Measurements from ENCODE around the gene PSMA1.

The PSMA1 gene

DNA sequence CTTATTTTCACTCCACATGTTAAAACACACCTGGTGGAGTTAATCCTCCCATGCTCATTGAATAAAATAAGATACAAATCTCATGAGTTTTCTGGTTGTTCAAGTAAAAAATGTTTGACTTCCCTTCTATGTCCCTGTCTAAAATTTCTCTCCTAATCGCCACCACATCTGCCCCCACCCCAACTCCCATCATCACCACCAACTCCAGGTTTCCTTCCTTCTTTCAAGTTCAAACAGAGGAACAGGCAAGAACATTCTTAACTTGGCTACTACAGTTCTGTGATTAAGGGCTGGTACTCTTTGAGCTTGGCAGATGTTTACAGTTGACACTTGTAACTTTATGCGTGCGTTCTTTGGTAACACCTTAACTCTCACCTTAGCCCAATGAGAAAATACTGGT, 9.1 kb upstream of the PSMA1 start:
- DNase-seq, result no peak

DNA sequence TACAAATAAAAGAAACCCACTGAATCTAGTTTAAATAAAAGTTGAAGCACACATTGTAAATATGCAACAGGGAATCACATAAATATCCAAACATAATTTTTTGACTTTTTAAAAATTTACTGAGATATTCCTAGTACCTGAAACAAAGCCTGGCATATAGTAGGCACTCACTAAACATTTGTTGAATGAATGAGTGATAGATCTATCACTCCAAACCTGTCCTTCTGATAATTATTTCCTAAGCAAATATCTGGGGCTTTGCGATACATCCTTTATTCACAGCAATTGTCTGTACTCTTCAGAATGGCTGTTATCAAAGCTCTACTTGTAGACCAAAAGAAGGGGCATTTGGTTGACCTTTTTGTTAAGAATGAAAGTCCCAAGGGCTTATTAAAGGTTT, 2.6 kb upstream of the PSMA1 start:
- no peak for DNase-seq

DNA sequence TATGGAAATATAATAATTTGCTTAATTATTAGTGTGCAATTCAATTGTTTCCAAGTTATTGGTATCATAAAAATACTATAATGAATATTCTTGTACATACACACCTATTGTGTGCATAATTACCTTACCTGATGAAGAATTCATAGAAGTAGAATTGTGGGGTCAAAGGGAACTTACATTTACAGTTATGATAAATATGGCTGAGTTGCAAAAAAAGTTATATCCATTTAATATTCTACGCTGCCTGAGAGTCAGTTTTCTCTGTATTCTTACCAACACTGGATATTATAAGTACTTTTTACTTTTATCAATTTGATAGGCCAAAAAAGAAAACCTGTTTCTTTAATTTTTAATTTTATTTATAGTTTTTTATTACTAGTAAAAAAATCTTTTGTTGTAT, 2.1 kb upstream of the PSMA1 start:
- DNase-seq, result no peak

DNA sequence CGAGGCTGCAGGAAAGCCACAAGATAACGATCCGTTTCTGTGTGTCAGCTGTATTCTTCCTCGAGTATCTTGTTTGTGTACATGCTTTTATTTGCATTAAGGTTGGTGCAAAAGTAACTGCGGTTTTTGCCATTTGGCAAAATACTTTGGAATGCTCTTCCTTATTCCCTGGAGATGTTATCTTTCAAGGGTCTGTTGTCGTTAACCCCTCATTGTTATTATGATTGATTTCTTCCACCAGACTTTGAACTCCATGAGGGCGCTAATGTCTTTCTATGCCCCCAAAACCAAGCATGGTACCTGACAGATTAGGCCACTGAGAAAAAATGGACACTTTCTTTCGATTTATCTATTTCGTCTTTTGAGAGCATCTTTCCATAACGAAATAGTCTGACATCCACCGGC, 563 bp upstream of the PSMA1 start:
- DNase-seq, result no peak

DNA sequence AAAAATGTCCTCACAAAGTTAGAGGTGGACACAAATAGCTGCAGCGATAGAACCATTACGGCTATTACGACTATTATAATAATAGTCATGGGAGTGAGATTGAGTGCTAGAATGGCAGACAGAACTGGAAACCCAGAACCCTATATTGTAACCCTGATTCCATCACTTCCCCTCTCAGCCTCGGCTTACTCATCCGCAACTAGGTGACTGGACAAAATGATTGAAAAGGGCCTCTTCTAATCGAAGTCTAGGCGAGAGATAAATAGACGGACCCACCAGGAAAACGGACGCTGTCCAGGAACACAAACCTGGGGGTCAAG, 629 bp downstream of the PSMA1 start:
- no peak for DNase-seq

DNA sequence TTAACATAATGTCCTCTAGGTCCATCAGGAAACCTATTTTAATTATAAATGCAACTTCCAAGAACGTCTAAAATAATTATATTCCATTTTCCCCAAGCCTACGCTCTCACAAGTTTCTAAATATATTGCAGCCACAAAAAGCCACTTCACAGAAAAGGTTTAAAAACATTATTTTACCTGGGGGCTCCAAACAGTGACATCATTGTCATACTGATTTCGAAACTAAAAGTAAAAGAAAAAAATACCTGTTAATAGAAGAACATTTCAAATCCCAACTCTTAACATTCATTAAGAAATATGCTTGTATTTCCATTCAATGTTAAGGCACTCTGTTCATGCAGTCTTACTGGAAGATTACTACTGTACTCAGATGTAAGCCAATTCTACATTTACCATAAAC, 1.4 kb downstream of the PSMA1 start:
- no peak for DNase-seq

DNA sequence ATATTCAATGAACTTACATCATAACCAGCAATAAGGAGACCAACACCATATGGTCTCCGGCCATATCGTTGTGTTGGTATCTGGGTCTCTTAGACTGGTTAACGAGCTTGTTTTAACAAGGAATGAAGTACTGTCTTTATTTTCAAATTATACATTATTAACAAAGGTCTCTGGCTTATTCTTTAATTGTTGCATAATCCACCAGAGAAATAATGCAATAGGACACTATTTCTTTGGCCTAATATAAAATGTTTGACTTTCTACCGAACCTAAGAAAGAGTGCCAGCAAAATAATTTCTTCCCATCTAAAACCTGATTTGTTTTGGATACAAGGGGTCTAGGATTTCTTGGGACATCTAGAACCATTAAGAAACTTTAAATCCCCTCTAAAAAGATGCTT, 6.4 kb downstream of the PSMA1 start:
- no peak for DNase-seq

DNA sequence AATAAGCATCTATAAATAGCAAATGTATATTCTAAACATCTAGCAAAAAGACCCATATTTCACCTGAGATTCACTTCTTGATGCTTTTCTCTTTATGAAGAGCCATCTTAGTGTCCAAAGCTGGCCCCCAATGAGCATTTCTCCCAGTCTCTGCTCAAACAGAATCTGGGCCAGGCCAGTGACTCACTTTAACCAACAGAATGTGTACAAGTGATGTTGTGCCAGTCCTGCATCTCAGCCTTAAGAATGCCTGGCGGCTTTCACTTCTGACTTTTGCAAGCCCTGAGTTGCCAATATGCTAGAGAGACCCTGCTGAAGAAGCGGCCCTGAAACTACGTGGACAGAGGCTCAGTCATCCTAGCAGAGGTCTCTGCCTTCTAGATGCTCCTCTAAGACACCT, 13.7 kb downstream of the PSMA1 start:
- no peak for DNase-seq

DNA sequence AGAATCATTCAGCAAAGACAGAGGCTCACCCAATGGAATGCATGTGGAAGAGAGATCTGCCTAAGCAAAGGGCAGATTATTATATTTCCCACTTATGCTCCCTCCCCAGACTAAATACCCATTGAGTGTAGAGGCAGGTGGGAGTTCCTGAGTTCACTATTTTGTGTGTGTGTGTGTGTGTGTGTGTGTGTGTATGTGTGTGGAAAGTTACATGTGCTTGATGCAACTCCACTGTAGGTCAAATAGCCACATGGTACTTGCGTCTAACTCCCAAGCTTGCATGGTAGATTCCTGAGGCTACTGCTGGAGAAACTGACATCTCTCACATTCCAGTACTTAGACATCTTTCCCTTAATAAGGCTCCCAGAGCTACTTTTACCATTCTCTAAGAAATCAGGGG, 17.2 kb downstream of the PSMA1 start:
- no peak for DNase-seq

DNA sequence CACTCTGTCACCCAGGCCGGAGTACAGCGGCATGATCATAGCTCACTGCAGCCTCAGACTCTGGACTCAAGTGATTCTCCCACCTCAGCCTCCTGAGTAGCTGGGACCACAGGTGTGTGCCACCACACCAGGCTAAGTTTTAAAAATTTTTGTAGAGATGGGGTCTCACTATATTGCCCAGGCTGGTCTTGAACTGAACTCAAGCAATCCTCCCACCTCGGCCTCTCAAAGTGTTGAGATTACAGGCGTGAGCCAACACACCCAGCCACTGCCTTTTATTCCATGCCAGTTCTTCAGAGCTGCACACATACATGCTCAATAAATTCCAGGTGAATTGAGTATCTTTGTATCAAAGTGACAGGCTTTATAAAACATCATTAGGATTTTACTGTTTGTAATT, 18.1 kb downstream of the PSMA1 start:
- no peak for DNase-seq

DNA sequence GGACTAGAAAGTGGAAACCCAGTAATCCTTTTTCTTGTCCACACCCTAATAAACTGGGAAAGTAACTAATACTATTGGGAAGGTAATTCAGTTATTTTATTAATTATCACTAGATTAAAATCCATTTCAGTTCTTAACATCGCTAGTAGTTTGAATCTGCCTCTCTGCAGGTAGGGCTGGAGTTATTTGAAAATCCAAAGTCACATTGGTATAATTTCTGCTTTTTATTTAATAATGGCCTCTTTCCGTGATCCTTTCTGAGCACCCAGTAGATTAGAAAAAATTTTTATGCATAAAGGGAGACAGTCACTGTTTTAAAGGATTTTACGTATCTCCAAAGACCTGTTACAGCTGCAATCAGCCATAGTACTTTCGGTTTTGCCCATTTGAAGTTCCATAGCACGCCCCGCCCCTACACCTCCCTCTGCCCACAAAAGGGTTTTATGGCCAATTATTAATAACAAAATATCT, 20.0 kb downstream of the PSMA1 start:
- DNase-seq, result peak; percentile 43

DNA sequence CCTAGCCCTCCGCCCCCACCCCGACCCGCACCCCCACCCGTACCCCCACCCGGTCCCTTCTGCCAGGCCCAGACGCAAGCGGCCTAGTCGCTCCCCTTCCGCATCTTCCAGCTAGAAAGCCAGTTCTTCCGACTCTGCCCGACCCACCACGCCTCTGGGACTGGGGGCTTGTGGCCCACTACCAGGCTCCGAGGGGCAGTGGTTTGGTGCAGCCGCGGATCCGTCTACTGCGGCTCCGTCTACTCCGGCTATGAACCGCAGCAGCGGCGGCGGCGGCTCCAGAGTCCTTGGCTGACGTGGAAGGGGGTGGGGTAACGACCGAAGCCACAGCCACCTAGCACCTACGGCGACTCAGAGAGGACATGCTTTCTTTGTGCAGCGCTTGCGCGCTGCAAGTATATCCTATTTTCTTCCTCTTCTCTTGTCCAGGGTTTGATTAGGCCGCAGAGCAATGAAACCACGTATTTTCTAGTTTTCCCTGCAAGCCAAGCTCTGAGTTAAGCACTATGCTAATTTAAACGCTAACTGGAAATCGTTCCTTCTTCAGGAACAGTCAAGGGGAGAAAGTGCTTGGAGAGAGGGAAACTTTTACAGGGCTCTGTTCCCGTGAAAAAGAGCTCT, 20.5 kb downstream of the PSMA1 start, which contains the start of gene COPB1:
COPB1 (minus strand) TSS at position 252 of the 621 bp plus-strand sequence. CDS start 883 bp downstream, outside the sequence.
- DNase-seq, result peak; percentile 71

DNA sequence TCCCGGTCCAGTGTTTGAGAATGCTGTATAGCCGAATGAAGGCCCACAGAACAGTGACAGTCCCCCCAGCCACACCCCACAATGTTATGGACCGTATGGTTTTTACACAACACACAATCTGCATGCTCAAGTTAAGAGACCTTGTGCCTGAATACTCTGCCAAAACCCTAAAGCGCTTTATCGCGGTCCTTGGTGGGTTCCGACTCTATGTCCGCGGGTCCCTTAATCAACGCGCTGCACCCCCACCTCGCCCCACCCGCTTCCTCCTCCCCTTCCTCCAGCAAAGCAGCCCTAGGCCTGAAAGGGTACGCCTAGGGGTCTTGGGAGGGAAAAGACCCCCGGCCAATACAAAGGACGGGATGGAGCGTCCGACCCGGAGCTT, 21.0 kb downstream of the PSMA1 start:
- no peak for DNase-seq

DNA sequence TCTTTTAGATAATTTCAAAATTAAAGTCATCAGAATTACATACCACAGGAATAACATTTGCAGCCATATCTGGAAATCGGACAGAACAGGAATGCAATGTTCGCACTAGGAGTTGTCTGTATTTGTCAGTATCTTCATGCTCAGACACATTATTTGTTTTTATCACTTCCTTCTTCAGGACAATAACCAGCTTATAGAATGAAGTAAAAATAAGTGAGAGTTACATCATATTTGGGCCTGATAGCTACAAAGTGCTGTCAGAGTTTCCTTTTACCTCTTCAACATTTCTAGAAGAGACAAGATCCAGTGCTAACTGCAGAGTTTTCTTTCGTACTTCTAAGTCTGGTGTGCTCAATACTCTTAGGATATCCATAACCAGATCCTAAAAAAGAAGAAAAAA, 39.5 kb downstream of the PSMA1 start:
- DNase-seq, result no peak

DNA sequence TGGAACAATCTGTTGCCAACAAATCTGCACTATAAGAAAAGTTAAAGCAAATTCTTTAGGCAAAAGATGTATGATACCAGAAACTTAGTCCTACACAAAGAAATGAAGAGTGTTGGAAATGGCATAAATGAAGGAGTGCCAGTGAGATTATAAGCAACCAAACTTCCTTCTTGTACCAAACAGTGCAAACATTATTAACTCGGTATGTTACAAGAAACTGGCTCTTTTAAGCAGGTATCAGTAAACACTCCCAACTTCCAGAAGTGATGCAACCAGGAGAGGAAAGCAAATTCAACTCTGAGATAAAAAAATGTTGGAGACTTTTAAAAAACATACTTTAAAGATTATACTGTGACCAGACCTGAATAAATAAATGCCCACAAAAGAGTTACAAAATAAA, 49.1 kb downstream of the PSMA1 start:
- DNase-seq, result no peak

DNA sequence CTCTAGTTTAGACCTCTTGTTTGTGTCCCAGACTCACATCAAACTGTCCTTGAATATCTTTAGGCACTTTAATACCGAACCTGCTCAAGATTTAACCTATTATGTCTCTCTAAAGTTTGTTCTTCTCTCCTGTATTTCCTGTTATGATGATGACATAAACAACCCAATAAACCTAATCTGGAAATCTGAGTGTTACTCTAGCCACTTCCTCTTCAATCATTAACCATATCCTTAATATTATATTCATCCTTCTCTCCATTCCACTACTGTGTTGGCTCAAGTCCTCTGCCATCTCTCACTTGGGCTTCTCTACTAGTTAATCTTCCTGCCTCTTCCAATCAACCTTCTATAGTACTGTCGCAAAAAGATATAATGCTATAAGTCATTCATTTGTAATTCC, 56.6 kb downstream of the PSMA1 start:
- no peak for DNase-seq

DNA sequence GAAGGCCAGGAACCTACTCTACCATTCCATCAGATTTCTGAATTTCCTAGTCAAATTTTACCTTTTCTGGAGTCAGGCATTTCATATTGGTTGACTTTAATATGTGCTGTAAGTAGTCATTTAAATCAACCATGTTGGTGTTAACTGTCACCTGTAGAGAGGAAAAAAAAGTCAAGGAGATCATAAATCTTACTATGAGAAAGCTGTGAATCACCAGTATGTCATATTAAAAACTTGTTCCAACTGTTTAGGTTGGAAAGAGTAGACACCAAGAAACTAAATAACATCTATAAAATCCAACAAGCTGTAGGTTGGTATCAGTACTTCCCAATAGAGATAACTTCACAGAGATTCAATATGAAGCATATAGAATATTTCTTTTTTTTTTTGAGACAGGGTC, 60.0 kb downstream of the PSMA1 start:
- no peak for DNase-seq

DNA sequence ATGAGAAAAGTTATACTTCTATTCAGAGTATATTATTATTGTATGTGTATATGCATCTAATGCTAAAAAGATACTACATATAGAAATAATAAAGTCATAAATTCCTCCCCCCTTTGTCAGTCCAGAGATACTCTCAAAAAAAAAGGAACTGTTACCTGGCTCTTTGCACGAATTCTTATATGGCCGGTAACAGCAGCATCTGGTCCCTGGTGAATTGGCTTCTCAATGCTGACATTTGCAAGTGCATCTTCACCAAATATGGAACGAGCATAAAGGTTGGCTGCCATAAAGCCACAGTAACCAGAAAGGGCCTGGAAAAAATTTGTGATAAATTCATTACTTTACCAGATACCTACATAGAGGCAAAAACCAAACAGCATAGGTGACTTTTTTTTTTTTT, 61.8 kb downstream of the PSMA1 start:
- no peak for DNase-seq

DNA sequence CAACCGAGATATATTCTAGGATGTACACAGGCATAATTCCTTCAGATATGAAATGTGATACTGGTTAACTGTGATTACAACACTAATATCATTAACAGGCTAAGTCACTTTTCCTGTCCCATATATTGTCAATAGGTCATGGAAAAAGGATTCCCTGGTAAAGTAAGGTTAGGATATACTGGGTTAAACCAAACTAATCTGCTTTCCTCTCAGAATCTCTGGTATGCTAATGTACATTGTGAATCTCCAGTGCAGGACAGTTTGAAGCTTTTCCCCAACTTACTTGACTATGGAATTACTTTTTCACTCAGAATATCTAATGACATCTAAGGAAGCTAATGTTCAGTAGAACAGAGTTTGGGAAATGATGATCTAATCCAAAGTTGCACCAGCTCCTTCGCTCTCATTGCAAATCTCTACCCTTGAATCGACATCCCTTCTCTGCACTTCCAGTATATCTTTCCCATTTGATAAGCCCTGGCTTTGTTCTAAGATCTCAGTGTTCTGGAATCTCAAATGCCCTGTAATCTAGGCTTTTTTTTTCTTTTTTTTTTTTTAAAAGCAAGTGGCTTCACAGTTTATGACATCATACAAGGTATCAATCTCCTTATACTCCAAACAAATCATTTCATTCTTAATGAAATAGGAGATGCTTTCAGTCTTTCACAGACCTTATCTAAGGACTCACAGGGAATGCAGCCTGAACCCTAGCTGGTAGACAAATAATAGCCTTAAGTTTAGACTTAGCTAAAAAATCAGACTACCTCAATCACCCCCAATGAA, 64.3 kb downstream of the PSMA1 start:
- no peak for DNase-seq

Data from NCI-H187 treated with DMSO at 0.1 percent for 48 hours (cell line).